Cardiac muscle cell (in vitro differentiated cells and primary cell): ENCODE measurements around the gene SYT15. TPM values are rescaled to one million over a fixed set of nuclear protein-coding genes. Genes with fewer than 3 reads are reported as not detected.

ENCODE experiments used
- DNase-seq, 2 donors: peaks; one replicate each; pipeline versions ENCODE4 v3.0.0 to v3.0.0-alpha.2; 2010 to 2017; ENCODE audit warnings: low read depth in 1 of 2, low spot score in 1 of 2
- H3K27ac ChIP-seq: fragments of 200-600 bp; sonication (generic); 2 replicates; pipeline ENCODE4 v1.5.1; 2016
- H3K27me3 ChIP-seq: fragments of 200-600 bp; sonication (generic); 2 replicates; pipeline ENCODE4 v1.6.0; 2016; ENCODE audit warnings: control low read depth
- H3K36me3 ChIP-seq: fragments of 200-600 bp; sonication (generic); 2 replicates; pipeline ENCODE4 v1.5.1; 2016; ENCODE audit warnings: control low read depth
- H3K4me1 ChIP-seq: fragments of 200-600 bp; sonication (generic); 2 replicates; pipeline ENCODE4 v1.8.1; 2017; ENCODE audit warnings: low read depth, mild to moderate bottlenecking, mixed run types
- H3K4me3 ChIP-seq: fragments of 200-600 bp; sonication (generic); 2 replicates; pipeline ENCODE4 v1.5.1; 2016; ENCODE audit warnings: mild to moderate bottlenecking
- H3K9me3 ChIP-seq: fragments of 200-600 bp; sonication (generic); 2 replicates; pipeline ENCODE4 v1.5.1; 2017; ENCODE audit warnings: low read depth, mild to moderate bottlenecking, control low read depth
- CTCF ChIP-seq: IDR thresholded peaks from 2 replicates; pipeline ENCODE4 v1.5.1; 2012; ENCODE audit warnings: low read depth, mild to moderate bottlenecking, low read length
- polyA plus RNA-seq: library from polyadenylated mRNA; unstranded; fragments of >200 nt; fragmentation: Nextera tagmentation; extraction: Ambion mirVana; gene quantifications from 2 replicates; pipeline ENCODE4 v1.2.1, GENCODE V29; 2016
- total RNA-seq: library from RNA; depleted of rRNA; stranded (reverse); fragments of >200 nt; gene quantifications from 2 replicates; pipeline ENCODE4 v1.2.3, GENCODE V29; 2016

The SYT15 gene
- total and polyA plus RNA-seq, 2 experiments from 2014 or later, result 0.27 to 0.71 TPM

- Histone ChIP-seq H3K9me3 (no peaks in the 10 kb centered on the region), H3K4me3 (no peak overlapping the region), H3K27me3 (peaks cover 67% of the 10 kb centered on the region), H3K27ac (no peak overlapping the region), H3K4me1 (no peaks in the 10 kb centered on the region), H3K36me3 (no peaks in the 10 kb centered on the region)
- TF ChIP-seq CTCF, result no peak
- DNase-seq, result no peak
Measured at GRCh38 chr10:46558122-46558391, 20.9 kb upstream of the SYT15 start.

GRCh38 chr10:46558392-46559185 lies 20.3 kb upstream of the SYT15 start:
- Histone ChIP-seq H3K36me3 (no peaks in the 10 kb centered on the region), H3K27me3 (peaks cover 67% of the 10 kb centered on the region), H3K9me3 (no peaks in the 10 kb centered on the region), H3K4me1 (no peaks in the 10 kb centered on the region), H3K4me3 (no peak overlapping the region), H3K27ac (no peak overlapping the region)
- no peak for DNase-seq
- TF ChIP-seq CTCF, result no peak

- Histone ChIP-seq H3K9me3 (no peaks in the 10 kb centered on the region), H3K4me1 (no peaks in the 10 kb centered on the region), H3K4me3 (no peak overlapping the region), H3K36me3 (no peaks in the 10 kb centered on the region), H3K27ac (no peak overlapping the region), H3K27me3 (peaks cover 67% of the 10 kb centered on the region)
- no peak for DNase-seq
- TF ChIP-seq CTCF, result no peak
Measured at GRCh38 chr10:46559231-46559671, 19.7 kb upstream of the SYT15 start.

- Histone ChIP-seq H3K36me3 (no peaks in the 10 kb centered on the region), H3K27me3 (peaks cover 59% of the 10 kb centered on the region), H3K27ac (no peak overlapping the region), H3K4me1 (no peaks in the 10 kb centered on the region), H3K9me3 (no peaks in the 10 kb centered on the region), H3K4me3 (no peak overlapping the region)
- no peak for TF ChIP-seq CTCF
- no peak for DNase-seq
Measured at GRCh38 chr10:46560381-46560780, 18.5 kb upstream of the SYT15 start.

GRCh38 chr10:46560952-46561351 lies 18.0 kb upstream of the SYT15 start:
- DNase-seq, result no peak
- Histone ChIP-seq H3K27me3 (peaks cover 54% of the 10 kb centered on the region), H3K9me3 (no peaks in the 10 kb centered on the region), H3K27ac (no peak overlapping the region), H3K4me1 (no peaks in the 10 kb centered on the region), H3K4me3 (no peak overlapping the region), H3K36me3 (no peaks in the 10 kb centered on the region)
- TF ChIP-seq CTCF, result no peak
